ENCODE data around the gene SMAD1. TPM values are rescaled to one million over a fixed set of nuclear protein-coding genes. Genes with fewer than 3 reads are reported as not detected.

SMAD1 gene
- total RNA-seq, 2 donors from 2014 or later: 25.1 to 28.3 TPM

DNA sequence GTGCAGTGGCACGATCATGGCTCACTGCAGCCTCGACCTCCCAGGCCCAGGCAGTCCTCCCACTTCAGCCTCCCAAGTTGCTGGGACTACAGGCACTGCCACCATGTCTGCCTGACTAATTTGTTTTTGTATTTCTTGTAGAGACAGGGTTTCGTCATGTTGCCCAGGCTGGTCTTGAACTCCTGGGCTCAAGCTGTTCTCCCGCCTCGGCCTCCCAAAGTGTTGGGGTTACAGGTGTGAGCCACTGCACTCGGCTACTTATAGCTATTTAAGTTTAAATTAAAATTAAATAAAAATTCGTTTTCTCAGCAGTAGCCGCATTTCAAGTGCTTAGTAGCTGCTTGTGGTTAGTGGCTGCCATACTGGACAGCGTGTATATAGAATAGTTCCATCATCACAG is 3.5 kb downstream of the SMAD1 start:
- H3K27ac Mint-ChIP-seq: no peak overlapping the region
- H3K9me3 Mint-ChIP-seq: no peaks in the 10 kb centered on the region
- Histone ChIP-seq H3K36me3 (ENCODE audit: control insufficient read depth, insufficient read depth, low read length) (no peaks in the 10 kb centered on the region), H3K4me3 (ENCODE audit: low read length) (no peak overlapping the region), H3K9me3 (ENCODE audit: control insufficient read depth, low read length) (no peaks in the 10 kb centered on the region), H3K27ac (ENCODE audit: low read depth, low read length) (no peak overlapping the region), H3K27me3 (ENCODE audit: control insufficient read depth, insufficient read depth, low read length, poor library complexity, severe bottlenecking) (no peaks in the 10 kb centered on the region), H3K4me1 (ENCODE audit: control insufficient read depth, insufficient read depth, low read length) (peaks cover 2% of the 10 kb centered on the region), H3K9ac (ENCODE audit: extremely low read depth, low read length, poor library complexity, severe bottlenecking) (no peak overlapping the region)
- H3K4me1 Mint-ChIP-seq: peaks cover 19% of the 10 kb centered on the region
- H3K27me3 Mint-ChIP-seq (ENCODE audit: insufficient read depth): peaks cover 2% of the 10 kb centered on the region
- TF ChIP-seq, protein P1, sequence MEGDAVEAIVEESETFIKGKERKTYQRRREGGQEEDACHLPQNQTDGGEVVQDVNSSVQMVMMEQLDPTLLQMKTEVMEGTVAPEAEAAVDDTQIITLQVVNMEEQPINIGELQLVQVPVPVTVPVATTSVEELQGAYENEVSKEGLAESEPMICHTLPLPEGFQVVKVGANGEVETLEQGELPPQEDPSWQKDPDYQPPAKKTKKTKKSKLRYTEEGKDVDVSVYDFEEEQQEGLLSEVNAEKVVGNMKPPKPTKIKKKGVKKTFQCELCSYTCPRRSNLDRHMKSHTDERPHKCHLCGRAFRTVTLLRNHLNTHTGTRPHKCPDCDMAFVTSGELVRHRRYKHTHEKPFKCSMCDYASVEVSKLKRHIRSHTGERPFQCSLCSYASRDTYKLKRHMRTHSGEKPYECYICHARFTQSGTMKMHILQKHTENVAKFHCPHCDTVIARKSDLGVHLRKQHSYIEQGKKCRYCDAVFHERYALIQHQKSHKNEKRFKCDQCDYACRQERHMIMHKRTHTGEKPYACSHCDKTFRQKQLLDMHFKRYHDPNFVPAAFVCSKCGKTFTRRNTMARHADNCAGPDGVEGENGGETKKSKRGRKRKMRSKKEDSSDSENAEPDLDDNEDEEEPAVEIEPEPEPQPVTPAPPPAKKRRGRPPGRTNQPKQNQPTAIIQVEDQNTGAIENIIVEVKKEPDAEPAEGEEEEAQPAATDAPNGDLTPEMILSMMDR (conservative IDR thresholded peaks at IDR 0.05): no peak
- no peak for DNase-seq
- H3K4me3 Mint-ChIP-seq: no peak overlapping the region
- WGBS, 2 experiments (ENCODE audit: insufficient coverage in 1 of 2, insufficient read length in 1 of 2): 94 to 100% methylated on average over 2 to 9 of the region's 9 CpGs
- no peaks in the 10 kb centered on the region for H3K36me3 Mint-ChIP-seq (ENCODE audit: low read depth)

- DNase-seq: no peak
- Mint-ChIP-seq H3K9me3 (no peaks in the 10 kb centered on the region), H3K27ac (no peak overlapping the region), H3K27me3 (ENCODE audit: insufficient read depth) (no peaks in the 10 kb centered on the region), H3K4me1 (peaks cover 13% of the 10 kb centered on the region), H3K4me3 (no peak overlapping the region), H3K36me3 (ENCODE audit: low read depth) (no peaks in the 10 kb centered on the region)
- no peaks in the 10 kb centered on the region for H3K27me3 ChIP-seq (ENCODE audit: control insufficient read depth, insufficient read depth, low read length, poor library complexity, severe bottlenecking)
- H3K27ac ChIP-seq (ENCODE audit: low read depth, low read length): no peak overlapping the region
- H3K4me1 ChIP-seq (ENCODE audit: control insufficient read depth, insufficient read depth, low read length): peaks cover 4% of the 10 kb centered on the region
- H3K9ac ChIP-seq (ENCODE audit: extremely low read depth, low read length, poor library complexity, severe bottlenecking): no peak overlapping the region
- TF ChIP-seq, protein P1 (conservative IDR thresholded peaks at IDR 0.05): no peak
- H3K4me3 ChIP-seq (ENCODE audit: low read length): no peak overlapping the region
- no peaks in the 10 kb centered on the region for H3K9me3 ChIP-seq (ENCODE audit: control insufficient read depth, low read length)
- WGBS, 2 experiments (ENCODE audit: insufficient coverage in 1 of 2, insufficient read length in 1 of 2): 80 to 100% methylated on average over 1 to 3 of the region's 3 CpGs
- H3K36me3 ChIP-seq (ENCODE audit: control insufficient read depth, insufficient read depth, low read length): no peaks in the 10 kb centered on the region
Observed at GRCh38 chr4:145486603-145487002, 5.0 kb downstream of the SMAD1 start.

- no peaks in the 10 kb centered on the region for H3K27me3 Mint-ChIP-seq (ENCODE audit: insufficient read depth)
- 78 to 82% methylated on average over 3 of the region's 3 CpGs for WGBS, 2 experiments (ENCODE audit: insufficient coverage in 1 of 2, insufficient read length in 1 of 2)
- H3K27ac Mint-ChIP-seq: no peak overlapping the region
- no peak overlapping the region for H3K27ac ChIP-seq (ENCODE audit: low read depth, low read length)
- TF ChIP-seq, protein P1 (conservative IDR thresholded peaks at IDR 0.05): no peak
- H3K36me3 ChIP-seq (ENCODE audit: control insufficient read depth, insufficient read depth, low read length): no peaks in the 10 kb centered on the region
- H3K9ac ChIP-seq (ENCODE audit: extremely low read depth, low read length, poor library complexity, severe bottlenecking): no peak overlapping the region
- no peaks in the 10 kb centered on the region for H3K9me3 Mint-ChIP-seq
- H3K36me3 Mint-ChIP-seq (ENCODE audit: low read depth): no peaks in the 10 kb centered on the region
- peaks cover 22% of the 10 kb centered on the region for H3K4me1 Mint-ChIP-seq
- H3K4me3 Mint-ChIP-seq: no peak overlapping the region
- H3K4me3 ChIP-seq (ENCODE audit: low read length): no peak overlapping the region
- no peaks in the 10 kb centered on the region for H3K9me3 ChIP-seq (ENCODE audit: control insufficient read depth, low read length)
- H3K4me1 ChIP-seq (ENCODE audit: control insufficient read depth, insufficient read depth, low read length): peaks cover 9% of the 10 kb centered on the region
- no peak for DNase-seq
- no peaks in the 10 kb centered on the region for H3K27me3 ChIP-seq (ENCODE audit: control insufficient read depth, insufficient read depth, low read length, poor library complexity, severe bottlenecking)
Observed at GRCh38 chr4:145487631-145488030, 6.0 kb downstream of the SMAD1 start.
